Gastroesophageal sphincter (tissue), 4 donors: ENCODE data around the gene CPHXL2. TPM values are rescaled to one million over a fixed set of nuclear protein-coding genes. Genes with fewer than 3 reads are reported as not detected.

ENCODE experiments used
- ATAC-seq: fragments of 150-250 bp; one replicate; pipeline ENCODE4 v1.9.1; 2016; ENCODE audit warnings: mild to moderate bottlenecking, moderate library complexity
- H3K27ac ChIP-seq, 4 donors: fragments of 200-600 bp; sonication (generic) in 3 of 4; 1 replicate in 3 of 4; 2 replicates in 1 of 4; pipeline ENCODE4 v1.5.1; 2016 to 2019
- H3K27me3 ChIP-seq: fragments of 200-600 bp; sonication (generic); one replicate; pipeline ENCODE4 v1.5.1; 2019
- H3K36me3 ChIP-seq, 2 donors: fragments of 200-600 bp; sonication (generic); one replicate each; pipeline ENCODE4 v1.5.1; 2019; ENCODE audit warnings: control low read depth in 1 of 2
- H3K4me1 ChIP-seq, 3 donors: fragments of 200-600 bp; sonication (generic); 1 replicate in 2 of 3; 2 replicates in 1 of 3; pipeline ENCODE4 v1.5.1; 2016 to 2019; ENCODE audit warnings: control low read depth in 2 of 3
- H3K4me3 ChIP-seq, 2 donors: fragments of 200-600 bp; sonication (generic); one replicate each; pipeline ENCODE4 v1.5.1; 2019; ENCODE audit warnings: mild to moderate bottlenecking in 1 of 2, moderate library complexity in 1 of 2
- H3K9me3 ChIP-seq, 3 donors: fragments of 200-600 bp; sonication (generic); one replicate each; pipeline ENCODE4 v1.5.1; 2017 to 2019; ENCODE audit warnings: control low read depth in 2 of 3
- EP300 ChIP-seq: sonication (generic); formaldehyde crosslinking; IDR thresholded peaks from one replicate; pipeline ENCODE4 v1.6.1; 2017; ENCODE audit warnings: antibody characterized with exemption, mild to moderate bottlenecking
- POLR2A ChIP-seq, 2 donors: fragments of 450-650 bp; IDR thresholded peaks; one replicate each; pipeline ENCODE4 v1.6.1; 2017; ENCODE audit warnings: antibody characterized with exemption in 2 of 2, mild to moderate bottlenecking in 2 of 2, moderate library complexity in 1 of 2
- POLR2AphosphoS5 ChIP-seq: sonication (generic); formaldehyde crosslinking; IDR thresholded peaks from one replicate; pipeline ENCODE4 v1.6.1; 2017; ENCODE audit warnings: antibody characterized with exemption
- WGBS, 2 donors: methylation state at CpG; one replicate each; pipeline ENCODE4 v1.1.5; 2018; ENCODE audit warnings: low coverage in 1 of 2; 5-methylcytosine and 5-hydroxymethylcytosine counted together
- total RNA-seq, 4 donors: library from RNA; depleted of rRNA; stranded (reverse); fragments of >200 nt; gene quantifications; one replicate each; pipeline ENCODE4 v1.1.0, GENCODE V29; 2016
- TF ChIP-seq, protein P1 (sequence below), 4 experiments: fragments of 200-600 bp in 2 of 4; fragments of 450-650 bp in 2 of 4; sonication (generic) in 1 of 4; IDR thresholded peaks; one replicate each; pipeline ENCODE4 v1.5.1; 2017 to 2019; ENCODE audit warnings: antibody characterized with exemption in 4 of 4, mild to moderate bottlenecking in 2 of 4, moderate library complexity in 2 of 4

CPHXL2 gene
- total RNA-seq, 4 donors from 2014 or later: not detected

DNA sequence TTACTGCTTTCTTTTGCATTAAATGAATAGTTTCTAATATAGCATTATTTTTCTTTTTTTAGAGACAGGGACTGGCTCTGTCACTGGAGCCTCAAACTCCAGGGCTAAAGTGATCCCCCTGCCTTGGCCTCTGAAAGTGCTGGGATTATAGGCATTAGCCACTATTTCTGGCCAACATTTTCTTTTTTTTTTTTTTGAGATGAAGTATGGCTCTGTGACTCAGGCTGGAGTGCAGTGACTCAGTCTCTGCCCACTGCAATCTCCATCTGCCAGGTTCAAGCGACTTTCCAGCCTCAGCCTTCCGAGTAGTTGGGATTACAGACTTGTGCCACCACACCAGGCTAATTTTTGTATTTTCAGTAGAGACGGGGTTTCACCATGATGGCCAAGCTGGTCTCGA lies 26.5 kb upstream of the CPHXL2 start:
- TF ChIP-seq, protein P1, sequence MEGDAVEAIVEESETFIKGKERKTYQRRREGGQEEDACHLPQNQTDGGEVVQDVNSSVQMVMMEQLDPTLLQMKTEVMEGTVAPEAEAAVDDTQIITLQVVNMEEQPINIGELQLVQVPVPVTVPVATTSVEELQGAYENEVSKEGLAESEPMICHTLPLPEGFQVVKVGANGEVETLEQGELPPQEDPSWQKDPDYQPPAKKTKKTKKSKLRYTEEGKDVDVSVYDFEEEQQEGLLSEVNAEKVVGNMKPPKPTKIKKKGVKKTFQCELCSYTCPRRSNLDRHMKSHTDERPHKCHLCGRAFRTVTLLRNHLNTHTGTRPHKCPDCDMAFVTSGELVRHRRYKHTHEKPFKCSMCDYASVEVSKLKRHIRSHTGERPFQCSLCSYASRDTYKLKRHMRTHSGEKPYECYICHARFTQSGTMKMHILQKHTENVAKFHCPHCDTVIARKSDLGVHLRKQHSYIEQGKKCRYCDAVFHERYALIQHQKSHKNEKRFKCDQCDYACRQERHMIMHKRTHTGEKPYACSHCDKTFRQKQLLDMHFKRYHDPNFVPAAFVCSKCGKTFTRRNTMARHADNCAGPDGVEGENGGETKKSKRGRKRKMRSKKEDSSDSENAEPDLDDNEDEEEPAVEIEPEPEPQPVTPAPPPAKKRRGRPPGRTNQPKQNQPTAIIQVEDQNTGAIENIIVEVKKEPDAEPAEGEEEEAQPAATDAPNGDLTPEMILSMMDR (IDR thresholded peaks at IDR 0.05): no peak
- Histone ChIP-seq H3K4me1 (no peaks in the 10 kb centered on the region), H3K27me3 (no peaks in the 10 kb centered on the region), H3K4me3 (no peak overlapping the region), H3K9me3 (no peaks in the 10 kb centered on the region), H3K36me3 (no peaks in the 10 kb centered on the region), H3K27ac (no peak overlapping the region)
- 75 to 93% methylated on average over 2 to 3 of the region's 4 CpGs for WGBS, 2 donors
- ATAC-seq: no peak

DNA sequence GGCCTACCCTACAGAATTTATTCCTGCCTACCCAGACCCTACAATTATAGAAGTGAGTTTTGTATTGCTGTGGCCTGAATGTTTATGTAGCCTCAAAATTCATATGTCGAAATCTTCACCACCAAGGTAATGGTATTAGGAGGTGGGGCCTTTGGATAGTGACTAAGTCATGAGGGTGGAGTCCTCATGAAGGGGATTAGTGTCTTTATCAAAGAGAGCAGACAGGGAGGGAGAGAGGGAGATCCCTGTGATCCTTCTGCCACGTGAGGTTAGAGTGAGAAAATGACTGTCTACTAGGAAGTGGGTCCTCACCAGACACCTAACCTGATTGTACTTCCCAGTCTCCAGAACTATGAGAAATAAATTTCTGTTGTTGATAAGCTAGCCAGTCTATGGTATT lies 25.4 kb upstream of the CPHXL2 start:
- WGBS, 2 donors: 69 to 79% methylated on average over 2 of the region's 2 CpGs
- no peak overlapping the region for H3K4me3 ChIP-seq
- no peaks in the 10 kb centered on the region for H3K27me3 ChIP-seq
- no peaks in the 10 kb centered on the region for H3K36me3 ChIP-seq
- H3K9me3 ChIP-seq: no peaks in the 10 kb centered on the region
- H3K27ac ChIP-seq: no peak overlapping the region
- TF ChIP-seq POLR2A (IDR thresholded peaks at IDR 0.05): no peak
- no peak for ATAC-seq
- no peaks in the 10 kb centered on the region for H3K4me1 ChIP-seq

DNA sequence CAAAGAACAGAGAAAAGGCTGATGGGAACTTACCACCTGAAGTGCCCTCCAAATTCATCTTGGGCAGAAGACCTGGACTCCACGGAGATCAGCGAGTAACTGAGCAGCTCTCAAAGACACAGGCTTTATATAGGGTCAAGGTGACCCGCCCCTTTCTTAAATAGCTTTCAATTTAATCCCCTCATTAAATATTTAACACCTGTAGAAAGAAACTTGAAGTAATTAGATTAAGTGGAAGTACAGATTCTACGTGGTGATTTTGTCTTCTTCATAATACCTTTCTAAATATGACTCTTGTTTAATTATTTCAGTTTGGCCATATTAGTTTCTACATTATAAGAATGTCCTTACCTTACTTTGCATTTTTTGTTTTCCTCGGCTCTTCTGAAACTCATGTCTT lies 24.6 kb upstream of the CPHXL2 start, which contains the start of gene DUXB:
DUXB (minus strand) TSS at position 101 of the 400 bp plus-strand sequence; CDS start at position 58, 43 bp downstream.
- Histone ChIP-seq H3K36me3 (no peaks in the 10 kb centered on the region), H3K4me3 (no peak within 1 kb of the TSS), H3K4me1 (no peaks in the 10 kb centered on the region), H3K9me3 (no peaks in the 10 kb centered on the region), H3K27ac (no peak within 1 kb of the TSS), H3K27me3 (no peaks in the 10 kb centered on the region)
- 86 to 91% methylated on average over 5 of the region's 5 CpGs for WGBS, 2 donors
- TF ChIP-seq, protein P1 (IDR thresholded peaks at IDR 0.05): no peak
- TF ChIP-seq POLR2A (IDR thresholded peaks at IDR 0.05) (no peak), EP300 (no peak), POLR2AphosphoS5 (no peak)
- ATAC-seq: no peak

DNA sequence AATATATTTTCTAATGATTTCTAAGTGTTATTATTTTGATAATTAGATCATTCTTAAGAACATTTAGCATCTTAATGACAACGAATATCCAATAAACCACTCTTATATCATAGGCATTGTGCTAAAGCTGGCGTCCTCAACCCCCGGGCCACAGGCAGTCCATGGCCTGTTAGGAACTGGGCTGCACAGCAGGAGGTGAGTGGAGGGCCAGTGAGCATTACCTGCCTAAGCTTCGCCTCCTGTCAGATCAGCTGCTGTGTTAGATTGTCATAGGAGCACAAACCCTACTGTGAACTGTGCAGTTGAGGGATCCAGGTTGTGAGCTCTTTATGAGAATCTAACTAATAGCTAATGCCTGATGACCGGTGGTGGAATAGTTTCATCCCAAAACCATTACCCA lies 20.8 kb upstream of the CPHXL2 start:
- H3K4me3 ChIP-seq: no peak overlapping the region
- no peak overlapping the region for H3K27ac ChIP-seq
- no peaks in the 10 kb centered on the region for H3K9me3 ChIP-seq
- no peak for ATAC-seq
- 77 to 90% methylated on average over 2 to 3 of the region's 5 CpGs for WGBS, 2 donors
- no peaks in the 10 kb centered on the region for H3K36me3 ChIP-seq
- H3K4me1 ChIP-seq: no peaks in the 10 kb centered on the region
- H3K27me3 ChIP-seq: no peaks in the 10 kb centered on the region
- TF ChIP-seq EP300: no peak
- TF ChIP-seq POLR2AphosphoS5: no peak
- no peak for TF ChIP-seq POLR2A (IDR thresholded peaks at IDR 0.05)
- TF ChIP-seq, protein P1 (IDR thresholded peaks at IDR 0.05): no peak

DNA sequence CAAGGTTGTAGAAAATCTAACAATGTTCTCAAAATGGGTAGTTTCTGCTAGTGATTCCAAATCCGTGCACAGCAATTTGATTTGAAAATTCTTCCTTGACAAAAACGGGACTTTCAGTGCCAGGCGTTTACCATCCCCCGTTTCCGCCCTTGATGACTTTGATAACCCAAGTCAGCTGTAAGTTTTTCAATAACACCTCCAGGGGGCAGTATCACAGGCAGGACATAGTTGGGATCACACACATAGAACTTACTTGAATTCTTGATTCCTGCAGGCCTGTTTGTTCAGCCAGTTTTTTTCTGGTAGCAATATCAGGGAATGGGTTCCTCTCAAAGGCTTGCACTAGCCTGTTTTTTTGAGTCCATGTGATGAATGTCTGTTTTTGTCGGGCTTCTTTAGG lies 18.9 kb upstream of the CPHXL2 start:
- 77 to 82% methylated on average over 6 of the region's 6 CpGs for WGBS, 2 donors
- ATAC-seq: no peak
- no peak for TF ChIP-seq POLR2AphosphoS5
- TF ChIP-seq, protein P1 (IDR thresholded peaks at IDR 0.05): peak in 1 of 4 experiments; percentile 19
- no peaks in the 10 kb centered on the region for H3K27me3 ChIP-seq
- no peaks in the 10 kb centered on the region for H3K9me3 ChIP-seq
- H3K36me3 ChIP-seq: no peaks in the 10 kb centered on the region
- no peak overlapping the region for H3K27ac ChIP-seq
- H3K4me3 ChIP-seq: no peak overlapping the region
- no peaks in the 10 kb centered on the region for H3K4me1 ChIP-seq

DNA sequence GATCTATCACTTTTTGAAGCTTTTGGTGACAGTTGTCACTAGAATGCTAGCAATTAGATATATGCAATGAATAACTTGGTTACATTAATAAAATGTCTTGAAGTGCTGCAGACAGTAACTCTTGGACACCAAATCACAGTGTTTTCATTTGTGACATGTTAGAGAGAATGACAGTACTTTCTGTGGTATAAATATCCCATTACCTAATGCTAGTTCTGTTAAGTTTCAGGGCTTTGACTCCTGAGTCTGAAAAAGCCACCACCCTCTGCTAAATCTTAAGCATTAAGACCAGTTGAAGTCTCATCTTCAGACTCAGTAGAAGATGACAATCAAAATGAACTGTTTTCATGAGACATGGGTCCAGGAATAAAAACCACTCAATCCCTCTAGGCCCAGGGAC lies 10.6 kb upstream of the CPHXL2 start:
- H3K9me3 ChIP-seq: no peaks in the 10 kb centered on the region
- no peaks in the 10 kb centered on the region for H3K4me1 ChIP-seq
- H3K27ac ChIP-seq: no peak overlapping the region
- H3K4me3 ChIP-seq: no peak overlapping the region
- no peak for TF ChIP-seq POLR2A (IDR thresholded peaks at IDR 0.05)
- no peak for TF ChIP-seq EP300
- TF ChIP-seq, protein P1 (IDR thresholded peaks at IDR 0.05): no peak
- TF ChIP-seq POLR2AphosphoS5: no peak
- no peaks in the 10 kb centered on the region for H3K36me3 ChIP-seq
- H3K27me3 ChIP-seq: no peaks in the 10 kb centered on the region
- no peak for ATAC-seq
